ENCODE results near the gene MACIR.

The MACIR gene

DNA sequence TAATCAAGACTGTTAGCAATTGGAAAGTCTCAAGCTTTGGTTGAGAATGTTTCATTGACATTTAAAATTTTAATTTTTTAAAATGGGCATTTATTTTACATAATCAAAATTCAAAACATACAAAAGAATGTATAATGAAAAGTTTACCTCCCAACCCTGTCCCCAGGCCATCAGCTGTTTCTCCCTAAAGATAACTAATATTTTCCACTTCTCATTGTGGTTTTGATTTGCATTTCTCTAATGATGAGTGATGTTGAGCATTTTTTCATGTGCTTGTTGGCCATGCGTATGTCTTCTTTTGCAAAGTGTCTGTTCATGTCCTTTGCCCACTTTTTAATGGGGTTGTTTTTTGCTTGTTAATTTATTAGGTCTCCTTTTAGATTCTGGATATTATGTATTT is 11.4 kb upstream of the MACIR start:
- no peak for DNase-seq

DNA sequence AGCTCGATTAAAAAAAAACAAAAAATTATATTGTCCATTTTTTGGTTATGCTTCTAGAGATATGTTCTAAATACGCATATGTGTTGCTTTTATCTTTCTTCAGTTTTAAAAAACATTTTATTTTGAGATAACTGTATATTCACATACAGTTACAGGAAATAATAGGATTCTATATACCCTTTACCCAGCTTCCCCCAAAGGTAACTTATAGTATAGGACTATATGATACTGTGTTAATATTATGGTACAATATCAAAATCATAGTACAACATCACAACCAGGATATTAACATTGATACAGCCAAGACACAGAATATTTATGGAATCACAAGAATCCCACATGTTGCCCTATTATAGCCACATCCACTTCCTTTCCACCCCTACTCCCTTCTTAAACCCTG is 9.5 kb upstream of the MACIR start:
- DNase-seq = no peak

DNA sequence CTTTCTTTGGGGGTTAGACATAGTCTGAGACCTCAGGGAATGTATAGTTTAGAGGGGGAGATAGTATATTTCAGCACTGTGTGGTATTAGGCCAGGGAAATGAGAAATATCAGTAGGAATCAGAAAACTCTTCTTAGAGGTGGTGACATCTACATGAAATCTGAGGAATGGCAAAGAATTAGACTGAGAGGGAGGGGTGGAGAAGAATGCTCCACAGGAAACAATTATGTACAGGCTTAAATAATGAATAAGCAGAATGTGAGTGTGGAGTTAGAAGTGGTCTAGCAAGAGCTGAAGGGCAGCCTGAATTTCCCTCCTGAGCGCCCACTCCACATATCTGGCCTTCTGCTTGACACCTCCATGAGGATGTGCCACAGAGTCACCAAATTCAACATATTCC is 3.6 kb upstream of the MACIR start:
- no peak for DNase-seq

DNA sequence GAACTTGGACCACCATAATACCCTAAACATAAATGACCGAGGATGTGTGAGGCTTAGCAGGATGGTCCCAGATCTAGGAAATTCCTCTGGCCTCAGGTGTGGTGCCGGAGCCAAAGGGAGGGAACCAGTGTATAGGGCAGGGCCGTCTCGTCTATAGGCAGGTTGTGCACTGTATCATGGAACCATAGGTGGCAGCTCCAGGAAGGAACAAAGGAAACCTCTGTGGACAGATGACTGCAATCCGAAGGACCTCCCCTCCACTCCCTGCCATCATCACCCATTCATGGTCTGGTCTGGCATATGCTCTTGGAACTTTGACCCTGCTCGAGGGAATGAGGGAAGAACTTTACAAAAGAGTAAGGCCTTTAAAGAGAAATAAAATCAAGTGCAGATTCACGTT is 2.9 kb upstream of the MACIR start:
- no peak for DNase-seq

DNA sequence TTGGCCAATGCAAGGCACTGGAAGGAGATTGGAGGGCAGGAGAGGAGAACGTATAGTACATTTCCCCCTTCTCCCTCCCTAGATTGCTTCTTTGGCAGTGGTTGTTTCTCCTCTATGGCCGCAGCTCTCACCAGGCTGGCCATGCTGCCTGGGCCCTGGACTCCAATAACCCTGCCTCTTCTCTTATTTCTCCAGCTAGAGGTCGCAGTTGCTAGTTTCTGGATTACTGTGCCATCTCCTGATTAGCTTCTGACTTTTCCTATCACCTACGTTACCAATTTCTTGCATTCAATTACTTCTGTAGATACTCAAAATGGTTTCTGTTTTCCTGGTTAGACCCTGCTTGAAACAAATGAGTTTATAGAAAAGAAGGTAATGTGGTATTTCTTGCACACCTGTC is 2.4 kb upstream of the MACIR start:
- DNase-seq = no peak

DNA sequence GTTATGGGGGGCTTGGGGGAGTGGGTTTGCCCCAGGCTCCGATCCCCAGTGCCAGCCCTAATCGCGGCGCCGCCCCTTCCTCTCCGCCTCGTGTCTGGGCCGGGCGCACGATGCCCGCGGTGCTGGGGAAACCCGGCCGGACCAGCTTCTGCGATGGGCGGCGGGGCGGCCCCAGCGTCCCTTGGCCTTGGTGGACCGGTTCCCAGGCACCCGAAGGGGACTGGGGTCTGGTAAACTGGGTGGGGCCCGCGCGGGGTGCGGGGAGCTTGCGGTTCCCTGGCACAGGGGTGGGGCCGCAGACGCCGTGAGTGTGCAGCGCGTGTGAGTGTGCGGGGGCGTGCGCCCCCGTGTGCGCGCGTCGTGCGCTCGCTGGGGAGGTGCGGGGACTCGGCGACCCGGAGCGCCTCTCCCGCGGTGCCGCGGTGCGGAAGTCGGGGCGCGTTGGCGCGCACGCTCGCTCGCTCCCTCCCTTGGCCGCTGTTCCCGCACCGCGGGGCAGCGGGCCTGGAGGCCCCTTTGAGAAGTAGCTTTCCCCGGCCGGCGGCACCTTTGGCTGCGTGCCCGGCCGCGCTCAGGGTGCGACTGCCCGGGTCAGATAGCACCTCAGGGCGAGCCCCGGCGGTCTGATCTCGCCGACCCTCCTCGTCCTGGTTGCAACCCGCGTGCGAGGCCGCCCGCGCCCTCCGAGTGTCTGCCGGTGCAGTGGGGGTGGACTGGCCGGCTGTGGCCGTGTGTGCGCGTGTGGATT is 568 bp downstream of the MACIR start:
- DNase-seq = peak; percentile 28

DNA sequence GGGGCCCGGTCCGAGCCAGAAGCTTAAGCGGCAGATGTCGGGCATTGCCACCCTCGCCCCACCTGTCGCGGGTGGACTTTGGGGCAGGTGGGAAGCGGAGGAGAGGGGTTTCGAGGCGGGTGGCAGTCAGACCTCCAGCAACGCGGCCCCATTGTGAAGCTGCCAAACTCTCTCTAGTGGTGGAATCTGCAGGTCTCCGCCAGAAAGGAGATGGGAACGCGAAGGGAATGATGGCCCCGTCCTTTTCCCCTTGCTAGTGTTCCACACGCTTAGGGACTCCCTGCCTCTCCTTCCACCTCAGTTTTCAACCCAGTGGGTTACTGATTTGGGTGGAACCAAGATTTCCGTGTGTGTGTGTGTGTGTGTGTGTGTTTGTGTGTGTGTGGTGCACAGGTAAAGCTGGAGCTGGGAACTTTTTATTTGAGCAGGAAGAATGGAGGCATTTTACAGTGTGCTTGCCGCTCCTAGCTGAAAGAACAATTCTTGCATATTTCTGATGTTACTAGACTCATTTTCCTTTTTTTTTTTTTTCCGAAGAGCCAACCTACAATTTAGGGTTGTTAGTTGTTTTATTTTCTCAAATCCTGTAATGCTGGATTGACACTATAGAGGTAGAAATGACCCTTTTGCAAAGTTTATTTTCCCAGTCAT is 1.3 kb downstream of the MACIR start:
- peak; percentile 38 for DNase-seq

DNA sequence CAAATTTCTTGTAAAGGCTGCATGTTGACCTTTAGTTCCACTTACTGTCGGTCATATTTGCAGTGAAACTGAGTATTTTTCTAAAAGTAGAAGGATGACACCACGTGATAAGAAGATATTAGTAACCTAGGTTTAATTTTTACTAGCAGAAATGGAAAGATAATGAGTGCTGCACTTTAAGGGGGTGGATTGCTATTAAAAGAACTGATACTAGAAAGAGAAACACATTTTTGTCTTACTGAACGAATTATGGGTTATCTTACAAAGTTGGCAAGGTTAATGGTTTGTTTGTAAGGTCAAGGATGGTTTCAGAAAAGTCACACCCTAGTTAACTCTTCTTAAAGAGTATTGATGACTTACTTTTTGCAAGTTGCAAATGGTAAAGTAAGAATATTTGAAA is 2.4 kb downstream of the MACIR start:
- no peak for DNase-seq

DNA sequence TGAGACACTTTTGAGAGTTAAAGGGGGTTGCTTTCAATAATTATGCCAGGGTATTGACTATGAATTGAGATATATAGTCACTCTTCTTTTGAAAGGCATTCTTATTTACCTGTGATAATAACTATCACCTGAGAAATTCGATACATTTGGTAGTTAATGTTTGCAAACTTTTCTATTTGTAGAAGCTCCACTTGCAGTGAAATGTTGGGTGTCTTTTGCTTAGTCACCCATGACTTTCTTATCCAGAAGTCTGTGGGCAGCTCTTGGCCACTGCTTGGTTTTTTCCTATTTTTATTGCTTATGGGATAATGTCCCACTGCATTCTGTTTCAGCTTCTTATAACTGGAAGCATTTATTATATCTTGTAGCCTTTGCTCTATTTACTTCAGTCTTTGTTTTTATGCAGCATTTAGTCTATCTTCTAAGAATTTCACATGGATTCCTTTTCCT is 3.9 kb downstream of the MACIR start:
- DNase-seq = no peak

DNA sequence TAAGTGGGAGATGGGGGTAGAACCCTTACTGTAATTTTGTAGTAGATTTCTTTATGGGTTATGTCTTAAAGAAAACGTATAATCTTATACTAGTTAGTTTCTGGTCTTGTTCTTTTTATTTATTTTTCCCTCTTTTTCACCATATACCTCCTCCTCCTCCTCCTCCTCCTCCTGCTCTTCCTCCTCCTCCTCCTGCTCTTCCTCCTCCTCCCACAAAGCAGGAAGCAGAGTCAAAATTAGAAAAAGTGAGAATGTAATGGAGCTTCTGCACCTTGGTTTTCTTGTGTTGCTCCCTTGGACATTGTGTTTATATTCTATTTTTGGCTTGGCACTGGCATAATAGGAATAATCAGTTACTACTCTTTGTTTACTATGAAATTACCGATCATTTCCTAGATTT is 4.5 kb downstream of the MACIR start:
- DNase-seq = no peak

DNA sequence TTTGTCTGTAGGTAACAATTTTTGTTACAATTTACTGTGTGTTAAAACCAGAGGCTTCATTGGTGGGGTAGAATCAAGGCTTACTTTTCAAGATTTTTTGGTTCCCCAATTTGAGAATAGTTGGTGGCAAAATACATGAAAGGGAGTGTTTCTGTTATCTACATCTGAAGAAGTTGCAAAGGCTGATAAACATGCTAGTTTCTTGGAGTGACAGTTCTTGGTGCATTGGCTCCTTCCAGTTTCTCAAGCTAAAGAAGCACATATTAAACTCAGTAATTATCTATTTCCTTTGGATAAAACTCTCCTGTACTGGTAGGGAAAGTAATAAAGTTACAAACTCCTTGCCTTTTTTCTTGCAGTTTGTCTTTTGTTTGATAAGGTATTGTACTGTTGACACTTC is 5.9 kb downstream of the MACIR start:
- no peak for DNase-seq

DNA sequence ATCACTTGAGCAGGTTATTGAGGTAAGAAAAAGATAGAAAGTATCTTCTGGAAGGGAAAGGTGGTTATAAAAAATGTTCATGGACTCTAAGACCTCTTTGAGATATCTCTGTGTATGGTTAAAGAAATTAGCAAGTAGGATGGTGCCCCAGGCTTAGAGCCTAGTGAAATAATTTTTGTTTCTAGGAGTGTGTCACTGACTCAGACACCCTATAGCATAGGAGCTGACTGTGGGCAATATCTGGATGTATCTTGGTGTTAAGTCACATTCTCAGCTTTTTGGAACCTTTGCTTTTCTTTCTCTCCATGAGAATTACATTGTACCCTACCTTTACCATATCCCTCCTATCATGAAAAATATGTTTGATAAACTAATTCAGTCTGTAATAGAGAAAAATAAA is 12.0 kb downstream of the MACIR start:
- no peak for DNase-seq

DNA sequence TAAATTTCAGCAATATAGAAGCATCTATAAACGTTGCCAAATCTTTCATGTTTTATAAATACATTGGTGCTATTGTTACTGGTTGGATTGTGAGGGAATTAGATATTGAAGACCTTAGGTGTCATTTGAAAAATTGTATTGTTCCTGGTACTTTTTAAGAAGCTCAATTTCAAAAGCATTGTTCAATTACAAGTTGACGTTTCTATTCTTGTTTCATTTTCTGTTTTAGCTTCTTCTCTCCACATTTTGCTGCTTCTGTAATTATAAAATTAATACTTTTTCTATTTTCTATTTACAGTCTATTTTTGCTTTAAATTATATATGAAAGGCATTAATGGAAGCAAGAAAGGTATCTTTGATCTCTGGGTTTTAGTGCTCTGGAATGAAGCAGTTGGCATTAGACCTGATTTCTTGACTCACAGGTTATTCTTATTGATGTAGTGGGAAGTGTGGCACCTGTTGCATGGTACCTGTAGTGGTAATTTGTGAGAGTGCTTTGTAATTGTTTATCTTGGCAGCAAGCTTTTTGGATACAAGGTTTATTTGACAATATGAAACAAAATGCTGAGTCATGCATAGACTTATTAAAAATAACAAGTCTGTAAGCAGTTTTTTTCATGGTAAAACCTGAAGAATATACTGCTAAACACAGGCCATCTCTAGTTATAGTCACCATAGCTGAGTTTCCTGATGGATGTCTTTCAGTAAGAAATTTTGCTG is 13.2 kb downstream of the MACIR start:
- peak; percentile 56 for DNase-seq

DNA sequence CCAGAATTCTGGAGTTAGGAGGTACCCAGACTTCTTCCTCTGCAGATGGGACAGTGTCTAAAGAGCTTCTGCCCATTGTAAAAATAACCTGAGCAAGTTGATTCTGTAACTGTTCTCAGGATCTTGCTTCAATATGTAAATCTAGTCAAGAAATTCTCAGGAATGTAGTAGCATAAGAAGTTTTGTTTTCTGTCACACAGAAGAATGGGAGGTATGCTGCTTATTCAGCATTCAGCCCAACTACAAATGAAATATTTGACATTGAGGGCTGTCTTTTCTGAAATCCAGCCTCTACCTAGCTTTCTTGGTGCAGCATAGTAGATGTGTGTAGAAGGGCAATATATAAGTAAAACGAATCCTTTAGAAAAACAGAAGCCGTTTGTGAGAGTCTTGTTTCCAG is 13.8 kb downstream of the MACIR start:
- DNase-seq = no peak

DNA sequence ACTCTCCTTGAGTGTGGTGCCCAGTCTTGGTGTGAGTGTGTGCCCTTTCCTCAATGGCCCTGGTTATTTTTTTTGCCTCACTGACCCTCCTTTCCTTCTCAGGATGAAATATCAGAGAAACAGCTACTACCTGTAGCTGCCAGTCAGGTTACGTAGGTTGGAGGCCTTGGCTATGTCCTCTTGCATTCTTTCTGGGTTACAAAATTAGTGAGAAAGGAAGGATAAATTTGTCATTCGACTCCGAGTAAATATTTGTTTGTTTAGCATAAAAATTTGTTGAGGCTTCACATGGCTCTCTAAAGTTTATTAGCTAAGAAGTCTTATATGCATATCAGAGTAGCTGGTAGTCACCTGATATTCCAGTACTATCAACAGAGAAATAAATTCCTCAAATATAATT is 15.4 kb downstream of the MACIR start:
- DNase-seq = no peak

DNA sequence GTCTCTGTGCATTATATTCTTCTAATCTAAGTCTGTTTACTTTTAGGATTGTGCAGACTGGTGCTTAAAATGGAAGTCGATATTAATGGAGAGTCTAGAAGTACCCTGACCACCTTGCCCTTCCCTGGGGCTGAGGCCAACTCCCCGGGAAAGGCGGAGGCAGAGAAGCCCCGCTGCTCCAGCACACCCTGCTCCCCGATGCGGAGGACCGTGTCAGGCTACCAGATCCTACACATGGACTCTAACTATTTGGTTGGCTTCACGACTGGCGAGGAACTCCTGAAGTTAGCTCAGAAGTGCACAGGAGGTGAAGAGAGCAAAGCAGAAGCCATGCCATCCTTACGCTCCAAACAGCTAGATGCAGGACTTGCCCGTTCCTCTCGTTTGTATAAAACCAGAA is 17.3 kb downstream of the MACIR start:
- no peak for DNase-seq

DNA sequence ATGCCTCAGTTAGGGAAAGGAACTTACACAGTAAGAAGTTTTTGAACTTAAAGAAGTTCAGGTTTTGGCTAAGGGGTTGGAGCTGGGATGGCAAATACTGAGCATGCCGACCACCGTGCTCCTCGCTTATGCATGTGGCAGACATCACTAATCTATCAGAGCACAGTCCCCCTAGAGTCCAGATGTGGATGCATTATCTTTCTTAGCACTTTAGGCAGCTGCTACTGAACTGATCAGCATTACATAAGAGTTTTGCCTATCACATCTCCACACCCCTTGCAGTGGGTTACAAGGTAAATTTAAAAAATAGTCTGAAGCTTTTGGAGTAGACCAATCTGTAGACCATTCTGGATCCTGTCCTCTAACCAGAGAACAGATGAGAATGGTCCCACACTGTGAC is 22.4 kb downstream of the MACIR start:
- no peak for DNase-seq

DNA sequence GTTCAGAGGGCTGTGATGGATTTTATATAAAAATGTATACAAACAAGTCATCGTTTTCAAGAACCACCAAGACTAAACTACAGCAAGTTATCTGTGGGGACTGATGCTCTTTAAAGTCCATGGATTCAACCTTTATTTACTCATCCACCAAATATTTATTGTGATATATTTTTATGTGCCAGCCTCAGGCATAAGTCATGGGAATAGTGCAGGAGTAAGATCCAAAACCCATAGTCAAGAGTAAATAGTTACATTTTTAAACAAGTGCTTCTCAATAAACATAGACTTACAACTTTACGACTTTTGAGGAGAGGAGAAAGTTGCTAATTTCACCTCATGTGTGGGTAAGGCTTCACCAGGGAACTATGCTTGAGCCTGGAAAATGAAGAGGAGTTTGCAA is 24.6 kb downstream of the MACIR start:
- no peak for DNase-seq

DNA sequence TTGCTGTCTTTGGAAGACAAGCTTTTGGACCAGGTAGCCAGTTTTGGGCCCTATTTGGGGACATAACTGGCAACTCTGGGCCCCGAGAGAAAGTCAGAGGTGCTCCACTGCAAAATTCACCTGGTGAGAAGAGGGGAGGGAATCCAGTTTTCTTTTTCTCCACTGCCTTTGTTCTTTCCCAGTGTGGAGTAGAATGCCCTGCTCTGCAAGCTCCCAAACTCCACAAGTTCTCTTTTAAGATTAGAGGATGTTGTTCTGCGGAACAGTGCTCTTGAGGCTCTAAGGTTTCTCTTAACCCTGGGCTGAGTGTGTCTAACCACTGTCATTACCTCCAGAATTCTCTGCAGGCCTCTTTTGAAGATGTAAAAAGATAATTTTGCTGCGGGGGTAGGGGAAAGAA is 25.3 kb downstream of the MACIR start:
- no peak for DNase-seq

DNA sequence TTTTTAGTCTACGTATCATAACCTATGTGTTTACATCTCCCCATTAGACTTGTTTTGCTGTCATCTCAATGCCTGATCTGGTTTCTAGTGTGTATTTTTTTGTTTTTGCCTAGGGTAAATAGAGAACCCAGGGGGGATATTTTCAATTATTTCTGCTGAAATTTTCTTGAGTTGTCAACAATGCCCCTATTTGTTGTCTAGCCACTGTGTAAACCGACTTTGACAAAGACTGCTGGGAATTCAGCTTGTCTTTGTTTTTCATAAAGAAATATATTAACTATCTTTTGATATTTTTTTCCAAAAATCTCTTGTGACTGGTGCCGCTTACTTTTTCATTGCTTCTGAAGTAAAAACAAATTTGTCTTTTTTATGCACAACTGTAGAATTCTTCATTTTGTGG is 28.1 kb downstream of the MACIR start:
- DNase-seq = no peak

DNA sequence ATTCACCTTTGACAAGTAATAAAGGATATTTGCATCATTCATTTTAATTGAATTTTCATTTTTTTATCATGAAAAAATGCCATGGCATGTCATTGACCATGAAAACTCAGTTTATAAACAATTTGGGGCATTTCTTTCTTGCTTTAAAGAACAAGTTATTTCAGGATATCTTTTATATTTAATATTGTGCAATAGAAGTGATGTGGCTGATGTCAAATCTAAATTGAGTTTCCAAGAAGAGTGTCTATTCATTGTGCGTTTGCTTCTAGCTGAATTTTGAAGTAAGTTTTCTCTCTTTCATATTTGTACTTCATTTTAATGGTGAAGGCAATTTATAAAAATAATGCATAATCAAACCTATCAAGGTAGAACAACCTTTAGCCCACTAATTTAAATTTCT is 30.5 kb downstream of the MACIR start:
- DNase-seq = no peak

DNA sequence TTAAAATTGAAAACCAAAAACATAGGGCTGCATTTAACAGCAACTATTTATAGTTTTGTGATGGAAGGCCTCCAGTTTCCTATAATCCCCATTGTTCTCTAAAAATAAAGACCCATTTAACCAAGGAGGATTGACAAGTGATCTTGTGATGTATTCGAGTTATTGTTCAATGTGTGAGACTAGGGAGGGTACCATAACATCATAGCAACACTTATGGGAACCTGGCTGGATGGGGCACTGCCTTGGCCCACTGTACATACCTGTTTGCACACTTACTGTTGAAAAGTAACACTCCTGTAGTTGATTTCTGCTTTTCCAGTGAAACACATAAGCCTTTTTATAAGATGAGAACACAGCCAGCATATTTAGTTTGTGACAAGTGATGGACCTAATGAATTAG is 32.3 kb downstream of the MACIR start:
- no peak for DNase-seq

DNA sequence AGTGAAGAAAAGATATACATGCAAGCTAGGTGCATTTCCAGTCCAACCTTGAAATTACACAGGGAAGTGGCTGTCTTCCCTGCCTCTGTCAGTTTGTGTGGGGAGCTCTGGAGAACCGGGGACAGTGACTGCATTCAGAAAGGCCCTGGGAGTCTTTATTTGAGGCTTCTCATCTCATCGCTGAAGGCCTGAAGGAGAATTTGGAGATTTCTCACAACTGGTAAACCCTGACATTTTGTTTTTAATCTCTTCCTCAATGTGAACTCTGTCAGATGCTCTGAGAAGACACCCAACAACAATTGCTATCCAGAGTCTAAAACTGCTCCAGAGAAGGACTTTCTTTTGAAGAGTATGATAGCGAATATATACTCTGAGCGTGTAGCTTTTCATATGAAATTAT is 33.0 kb downstream of the MACIR start:
- no peak for DNase-seq

DNA sequence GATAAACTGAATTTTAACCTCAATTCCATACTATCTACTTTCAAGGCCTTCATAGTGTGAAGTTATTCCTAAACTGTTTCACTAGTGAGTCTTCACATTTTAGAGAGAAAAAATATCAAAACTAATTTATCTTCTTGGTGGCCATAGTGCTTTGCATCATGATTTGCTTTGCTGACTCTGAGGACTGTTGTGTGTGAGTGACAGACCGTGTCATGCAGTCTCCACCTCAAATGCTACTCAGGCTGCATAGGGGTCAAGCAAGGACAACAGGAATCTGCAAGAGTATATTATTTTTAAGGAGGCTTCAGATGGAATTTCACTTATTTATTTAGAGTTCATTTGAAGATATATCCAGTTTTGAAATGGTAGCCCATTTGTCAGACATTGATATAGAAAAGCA is 34.5 kb downstream of the MACIR start:
- DNase-seq = no peak

All from NCI-H1105 treated with DMSO at 0.1 percent for 48 hours (cell line).